Measurements from ENCODE around the gene PEAK1. TPM values are rescaled to one million over a fixed set of nuclear protein-coding genes. Genes with fewer than 3 reads are reported as not detected.

Gene PEAK1
- total and polyA plus RNA-seq, 7 donors = 4.0 to 32.1 (median 25.3) TPM

- no peak overlapping the region for H3K27ac ChIP-seq
- 92 to 94% (median 92%) methylated on average over 8 of the region's 8 CpGs for WGBS, 3 donors
- no peaks in the 10 kb centered on the region for H3K9me3 ChIP-seq
- TF ChIP-seq CTCF (IDR thresholded peaks at IDR 0.05) = no peak
- DNase-seq (no peak), ATAC-seq (no peak)
- H3K4me3 ChIP-seq = no peak overlapping the region
- intact Hi-C loops (cut with DNase I) = loop anchor here in 1 of 2 donors (5.0 kb wide), 1 partner anchor 40 kb away; no protein-coding TSS in a partner anchor
- no peaks in the 10 kb centered on the region for H3K4me1 ChIP-seq
- no peaks in the 10 kb centered on the region for H3K27me3 ChIP-seq (ENCODE audit: insufficient read depth in 3 of 3, low read length in 2 of 3)
- H3K36me3 ChIP-seq (ENCODE audit: insufficient read depth in 1 of 2, low read depth in 1 of 2) = no peaks in the 10 kb centered on the region
These were observed 108.1 kb downstream of the PEAK1 start for GRCh38 chr15:77311618-77312398.

- 85 to 95% (median 88%) methylated on average over 4 of the region's 4 CpGs for WGBS, 3 donors
- DNase-seq (no peak), ATAC-seq (no peak)
- no peak for TF ChIP-seq CTCF (IDR thresholded peaks at IDR 0.05)
- intact Hi-C loops (cut with DNase I) = loop anchor here in 1 of 2 donors (5.0 kb wide), 1 partner anchor 41 kb away; no protein-coding TSS in a partner anchor
- no peaks in the 10 kb centered on the region for H3K4me1 ChIP-seq
- no peaks in the 10 kb centered on the region for H3K9me3 ChIP-seq
- no peaks in the 10 kb centered on the region for H3K36me3 ChIP-seq (ENCODE audit: insufficient read depth in 1 of 2, low read depth in 1 of 2)
- no peak overlapping the region for H3K27ac ChIP-seq
- no peak overlapping the region for H3K4me3 ChIP-seq
- no peaks in the 10 kb centered on the region for H3K27me3 ChIP-seq (ENCODE audit: insufficient read depth in 3 of 3, low read length in 2 of 3)
These were observed 108.9 kb downstream of the PEAK1 start for GRCh38 chr15:77311020-77311419.

- no peak for TF ChIP-seq CTCF (IDR thresholded peaks at IDR 0.05)
- DNase-seq = no peak
- no peak for ATAC-seq
- H3K36me3 ChIP-seq (ENCODE audit: insufficient read depth in 1 of 2, low read depth in 1 of 2) = no peaks in the 10 kb centered on the region
- no peaks in the 10 kb centered on the region for H3K4me1 ChIP-seq
- no peaks in the 10 kb centered on the region for H3K27me3 ChIP-seq (ENCODE audit: insufficient read depth in 3 of 3, low read length in 2 of 3)
- H3K9me3 ChIP-seq = no peaks in the 10 kb centered on the region
- no peak overlapping the region for H3K4me3 ChIP-seq
- no peak overlapping the region for H3K27ac ChIP-seq
- intact Hi-C loops (cut with DNase I) = no loop called here
These were observed 110.5 kb downstream of the PEAK1 start for GRCh38 chr15:77309392-77309791.

GRCh38 chr15:77305953-77306352 is 114.0 kb downstream of the PEAK1 start:
- DNase-seq (no peak), ATAC-seq (no peak)
- H3K9me3 ChIP-seq = no peaks in the 10 kb centered on the region
- no peaks in the 10 kb centered on the region for H3K4me1 ChIP-seq
- H3K4me3 ChIP-seq = no peak overlapping the region
- intact Hi-C loops (cut with DNase I) = no loop called here
- H3K27me3 ChIP-seq (ENCODE audit: insufficient read depth in 3 of 3, low read length in 2 of 3) = no peaks in the 10 kb centered on the region
- TF ChIP-seq CTCF (IDR thresholded peaks at IDR 0.05) = no peak
- 82 to 92% (median 83%) methylated on average over 2 of the region's 2 CpGs for WGBS, 3 donors
- no peak overlapping the region for H3K27ac ChIP-seq
- no peaks in the 10 kb centered on the region for H3K36me3 ChIP-seq (ENCODE audit: insufficient read depth in 1 of 2, low read depth in 1 of 2)
